ENCODE results near the gene PIM1. TPM values are rescaled to one million over a fixed set of nuclear protein-coding genes. Genes with fewer than 3 reads are reported as not detected.

PIM1 gene
- polyA plus RNA-seq, 1 donor (not counting 4 experiments of a cell fraction or from before 2014, with no cell fraction given), result 10.2 TPM

GRCh38 chr6:37134036-37134395, 35.9 kb upstream of the PIM1 start:
- peaks cover 54% of the 10 kb centered on the region for H3K4me1 ChIP-seq (ENCODE audit: control insufficient read depth, extremely low read depth, insufficient read depth, low read length)

GRCh38 chr6:37134396-37135191, 35.4 kb upstream of the PIM1 start:
- no peaks in the 10 kb centered on the region for H3K79me2 ChIP-seq (ENCODE audit: control insufficient read depth, insufficient read depth, low read length)
- H3K9me1 ChIP-seq (ENCODE audit: control insufficient read depth, extremely low read depth, insufficient read depth, low read length), result no peaks in the 10 kb centered on the region
- peak; percentile 28 for DNase-seq (ENCODE audit: low read depth, low spot score)
- H3K4me1 ChIP-seq (ENCODE audit: control insufficient read depth, extremely low read depth, insufficient read depth, low read length), result peaks cover 54% of the 10 kb centered on the region
- H3K27me3 ChIP-seq (ENCODE audit: control insufficient read depth, extremely low read depth, insufficient read depth, low read length), result no peaks in the 10 kb centered on the region
- peak overlapping the region; percentile 76 for H2AFZ ChIP-seq (ENCODE audit: control insufficient read depth, low read length)
- dilution Hi-C loops (cut with MboI; ENCODE audit: extremely low pct_ligation_motif_present, low sequenced_read_pairs), result no loop called here
- peak overlapping the region; percentile 71 for H3K4me2 ChIP-seq (ENCODE audit: control insufficient read depth, extremely low read depth, insufficient read depth, low read depth, low read length)
- TF ChIP-seq EZH2 (IDR thresholded peaks at IDR 0.05; ENCODE audit: low read length) (no peak), CTCF (optimal IDR thresholded peaks at IDR 0.05 in 1 of 3, IDR thresholded peaks at IDR 0.05 in 1 of 3, conservative IDR thresholded peaks at IDR 0.05 in 1 of 3; ENCODE audit: extremely low read depth in 1 of 3, insufficient read depth in 2 of 3, low read length in 3 of 3) (no peak)
- peak; percentile 87 for FAIRE-seq
- H3K27ac ChIP-seq (ENCODE audit: control insufficient read depth, insufficient read depth, low read length), result peak overlapping the region; percentile 82
- peak overlapping the region; percentile 76 for H3K9ac ChIP-seq (ENCODE audit: control insufficient read depth, extremely low read depth, insufficient read depth, low read length)
- H4K20me1 ChIP-seq (ENCODE audit: control insufficient read depth, extremely low read depth, insufficient read depth, low read length), result no peaks in the 10 kb centered on the region
- H3K9me3 ChIP-seq (ENCODE audit: control insufficient read depth, low read depth, low read length), result no peaks in the 10 kb centered on the region
- no peaks in the 10 kb centered on the region for H3K36me3 ChIP-seq (ENCODE audit: control insufficient read depth in 2 of 2, extremely low read depth in 1 of 2, insufficient read depth in 2 of 2, low read length in 2 of 2)
- H3K4me3 ChIP-seq (ENCODE audit: control insufficient read depth in 2 of 3, extremely low read depth in 1 of 3, insufficient read depth in 2 of 3, low read depth in 1 of 3, low read length in 3 of 3), result peak overlapping the region in 1 of 3 experiments; percentile 7

More at GRCh38 chr6:37134036-37134395, 35.9 kb upstream of the PIM1 start:
- Histone ChIP-seq H3K27me3 (ENCODE audit: control insufficient read depth, extremely low read depth, insufficient read depth, low read length) (no peaks in the 10 kb centered on the region), H3K9me1 (ENCODE audit: control insufficient read depth, extremely low read depth, insufficient read depth, low read length) (no peaks in the 10 kb centered on the region), H3K9ac (ENCODE audit: control insufficient read depth, extremely low read depth, insufficient read depth, low read length) (peak overlapping the region; percentile 76), H3K4me2 (ENCODE audit: control insufficient read depth, extremely low read depth, insufficient read depth, low read depth, low read length) (peak overlapping the region; percentile 71), H4K20me1 (ENCODE audit: control insufficient read depth, extremely low read depth, insufficient read depth, low read length) (no peaks in the 10 kb centered on the region), H3K27ac (ENCODE audit: control insufficient read depth, insufficient read depth, low read length) (peak overlapping the region; percentile 82), H2AFZ (ENCODE audit: control insufficient read depth, low read length) (peak overlapping the region; percentile 57), H3K9me3 (ENCODE audit: control insufficient read depth, low read depth, low read length) (no peaks in the 10 kb centered on the region), H3K79me2 (ENCODE audit: control insufficient read depth, insufficient read depth, low read length) (no peaks in the 10 kb centered on the region), H3K36me3 (ENCODE audit: control insufficient read depth in 2 of 2, extremely low read depth in 1 of 2, insufficient read depth in 2 of 2, low read length in 2 of 2) (no peaks in the 10 kb centered on the region), H3K4me3 (ENCODE audit: control insufficient read depth in 2 of 3, extremely low read depth in 1 of 3, insufficient read depth in 2 of 3, low read depth in 1 of 3, low read length in 3 of 3) (no peak overlapping the region)
- DNase-seq (ENCODE audit: low read depth, low spot score) (no peak), FAIRE-seq (no peak)
- dilution Hi-C loops (cut with MboI; ENCODE audit: extremely low pct_ligation_motif_present, low sequenced_read_pairs), result no loop called here
- TF ChIP-seq EZH2 (IDR thresholded peaks at IDR 0.05; ENCODE audit: low read length), result no peak
- TF ChIP-seq CTCF (optimal IDR thresholded peaks at IDR 0.05 in 1 of 3, IDR thresholded peaks at IDR 0.05 in 1 of 3, conservative IDR thresholded peaks at IDR 0.05 in 1 of 3; ENCODE audit: extremely low read depth in 1 of 3, insufficient read depth in 2 of 3, low read length in 3 of 3), result no peak
